Measurements from ENCODE around the gene SMPD1. TPM values are rescaled to one million over a fixed set of nuclear protein-coding genes. Genes with fewer than 3 reads are reported as not detected.

SMPD1 gene
- total and polyA plus RNA-seq, 2 of the 8 experiments (the other 6 are each of a cell fraction or from before 2014, with no cell fraction given) = 1.9 to 2.4 TPM

GRCh38 chr11:6360183-6360582 is 30.1 kb upstream of the SMPD1 start:
- Histone ChIP-seq H3K36me3 (ENCODE audit: control insufficient read depth in 2 of 4, insufficient read depth in 4 of 4, low read length in 3 of 4) (no peaks in the 10 kb centered on the region), H4K8ac (ENCODE audit: extremely low read depth, insufficient read depth, low read length) (no peak overlapping the region), H3K18ac (ENCODE audit: extremely low read depth, low read length) (no peak overlapping the region), H2BK120ac (replicated peaks; ENCODE audit: low read depth, low read length) (no peak overlapping the region), H3K23ac (ENCODE audit: insufficient read length) (no peak overlapping the region), H3K4me3 (ENCODE audit: extremely low read depth in 1 of 4, insufficient read depth in 2 of 4, low read depth in 3 of 4, low read length in 4 of 4) (no peak overlapping the region), H2AK5ac (ENCODE audit: low read depth, low read length) (no peak overlapping the region), H2BK12ac (ENCODE audit: low read depth, low read length) (no peak overlapping the region), H3K9ac (replicated peaks in 1 of 4; ENCODE audit: extremely low read depth in 1 of 4, low read depth in 3 of 4, low read length in 3 of 4) (no peak overlapping the region), H3K27ac (ENCODE audit: low read depth, low read length) (no peak overlapping the region), H3K9me3 (ENCODE audit: insufficient read depth in 2 of 2, low read depth in 1 of 2, low read length in 1 of 2) (no peaks in the 10 kb centered on the region), H3K79me1 (ENCODE audit: low read depth, low read length) (no peaks in the 10 kb centered on the region), H3K56ac (replicated peaks; ENCODE audit: insufficient read length, low read depth, low read length) (no peak overlapping the region), H4K20me1 (replicated peaks in 1 of 2; ENCODE audit: control insufficient read depth in 1 of 2, insufficient read depth in 2 of 2, low read length in 2 of 2) (no peaks in the 10 kb centered on the region), H3K14ac (ENCODE audit: insufficient read length) (no peak overlapping the region), H3K79me2 (ENCODE audit: control insufficient read depth in 1 of 2, insufficient read depth in 2 of 2, low read length in 2 of 2) (no peaks in the 10 kb centered on the region), H4K5ac (ENCODE audit: insufficient read length, low read depth, low read length) (no peak overlapping the region), H3K4ac (replicated peaks; ENCODE audit: insufficient read length, low read depth, low read length) (no peak overlapping the region), H2AFZ (ENCODE audit: low read length) (no peak overlapping the region), H2BK15ac (ENCODE audit: low read length) (no peak overlapping the region), H3K27me3 (replicated peaks in 1 of 4; ENCODE audit: control insufficient read depth in 3 of 4, extremely low read depth in 1 of 4, insufficient read depth in 3 of 4, low read length in 3 of 4) (no peaks in the 10 kb centered on the region), H3K23me2 (ENCODE audit: low read depth, low read length) (no peaks in the 10 kb centered on the region), H2BK20ac (ENCODE audit: low read length) (no peak overlapping the region), H2BK5ac (ENCODE audit: low read depth, low read length) (no peak overlapping the region), H3K4me2 (ENCODE audit: insufficient read depth in 1 of 2, low read depth in 2 of 2, low read length in 2 of 2) (no peak overlapping the region), H4K91ac (replicated peaks; ENCODE audit: insufficient read length, low read length) (no peak overlapping the region), H3K4me1 (replicated peaks in 1 of 4; ENCODE audit: control insufficient read depth in 3 of 4, insufficient read depth in 4 of 4, low read length in 3 of 4) (peaks cover 0 to 4% (median 0%) of the 10 kb centered on the region in 4 experiments; a peak in 1 of 7 replicates)
- POLR2A ChIA-PET (ENCODE audit: partially characterized antibody) = no interaction called here
- FAIRE-seq (no peak), DNase-seq (ENCODE audit: low read depth in 1 of 2, low spot score in 2 of 2) (no peak)
- WGBS, 2 experiments (ENCODE audit: extremely low coverage in 1 of 2, insufficient coverage in 1 of 2, insufficient read length in 1 of 2, insufficient replicate concordance in 2 of 2, low coverage in 1 of 2, low lambda C conversion rate in 2 of 2, missing lambda C conversion rate in 1 of 2) = 93% methylated on average over 3 of the region's 3 CpGs; no CpG with 5 or more reads in 1 of the 2 experiments
- TF ChIP-seq CREB1 (IDR thresholded peaks at IDR 0.05) (no peak), ZNF274 (IDR thresholded peaks at IDR 0.05; ENCODE audit: borderline replicate concordance, extremely low read depth, low read length) (no peak), JUND (IDR thresholded peaks at IDR 0.05; ENCODE audit: low read length) (no peak)
- CTCF ChIA-PET (ENCODE audit: partially characterized antibody) = interaction anchor here (0.7 to 7.8 kb wide), 9 partner anchors 10 to 109 kb away, joined by 3 to 97 read pairs (median 4); no protein-coding TSS in a partner anchor
